Natural killer cell (primary cell): ENCODE results near the gene SEMA6B. TPM values are rescaled to one million over a fixed set of nuclear protein-coding genes. Genes with fewer than 3 reads are reported as not detected.

Source experiments
- ATAC-seq, 3 donors: fragments of 150-1000 bp in 2 of 3; fragments of 200-7000 bp in 1 of 3; cut with Tn5 transposase; 1 replicate in 1 of 3; 2 replicates in 2 of 3; pipeline ENCODE4 v1.10.0; 2021; ENCODE audit warnings: mild to moderate bottlenecking in 2 of 3, moderate library complexity in 2 of 3
- DNase-seq, 2 donors: peaks; one replicate each; pipeline versions ENCODE4 v3.0.0 to v3.0.0-alpha.2; 2013 to 2021; ENCODE audit warnings: mixed read lengths in 1 of 2
- H3K27ac ChIP-seq: one replicate; pipeline ENCODE4 v1.5.1; 2013; ENCODE audit warnings: mild to moderate bottlenecking, low read length
- H3K27me3 ChIP-seq: one replicate; pipeline ENCODE4 v1.6.1; 2013; ENCODE audit warnings: low read length; ENCODE audit not compliant: control insufficient read depth, insufficient read depth
- H3K36me3 ChIP-seq: one replicate; pipeline ENCODE4 v1.6.1; 2013; ENCODE audit warnings: low read length; ENCODE audit not compliant: control insufficient read depth, insufficient read depth
- H3K4me1 ChIP-seq: one replicate; pipeline ENCODE4 v1.6.1; 2013; ENCODE audit warnings: low read length; ENCODE audit not compliant: control insufficient read depth, insufficient read depth
- H3K4me3 ChIP-seq: one replicate; pipeline ENCODE4 v1.5.1; 2013; ENCODE audit warnings: low read length
- H3K9me3 ChIP-seq: one replicate; pipeline ENCODE4 v1.6.1; 2013; ENCODE audit warnings: low read length; ENCODE audit not compliant: control insufficient read depth, insufficient read depth
- H3K27ac Mint-ChIP-seq, 2 donors: one replicate each; pipeline ENCODE4 v1.8.0; 2022; ENCODE audit warnings: mild to moderate bottlenecking in 2 of 2, mixed read lengths in 2 of 2, moderate library complexity in 1 of 2
- H3K27me3 Mint-ChIP-seq, 2 donors: one replicate each; pipeline ENCODE4 v1.8.0; 2022; ENCODE audit warnings: low read depth in 2 of 2, mixed read lengths in 2 of 2
- H3K36me3 Mint-ChIP-seq: one replicate; pipeline ENCODE4 v1.8.0; 2022; ENCODE audit warnings: mixed read lengths
- H3K4me1 Mint-ChIP-seq, 2 donors: one replicate each; pipeline ENCODE4 v1.8.0; 2022; ENCODE audit warnings: mixed read lengths in 2 of 2
- H3K4me3 Mint-ChIP-seq: one replicate; pipeline ENCODE4 v1.8.0; 2022; ENCODE audit warnings: mild to moderate bottlenecking, moderate library complexity, mixed read lengths
- H3K9me3 Mint-ChIP-seq, 2 donors: one replicate each; pipeline ENCODE4 v1.8.0; 2022; ENCODE audit warnings: mixed read lengths in 2 of 2
- CTCF ChIP-seq: fragments of 200-600 bp; IDR thresholded peaks from one replicate; pipeline ENCODE4 v1.8.0; 2022; ENCODE audit warnings: antibody characterized with exemption
- WGBS: methylation state at CpG from one replicate; pipeline ENCODE4 v1.1.7; 2013; ENCODE audit warnings: missing lambda C conversion rate; ENCODE audit not compliant: insufficient coverage; 5-methylcytosine and 5-hydroxymethylcytosine counted together
- intact Hi-C: fragments of 100-400 bp; cut with micrococcal nuclease; formaldehyde crosslinking; loops from one replicate; pipeline ENCODE4 v1.14.2; 2022
- total RNA-seq, 4 donors: library from RNA; stranded (reverse); fragments of 120-200 nt in 1 of 4; gene quantifications; one replicate each; pipeline versions ENCODE4 v1.2.3 to v1.2.4, GENCODE V29; 2013 to 2022

Gene SEMA6B
- total RNA-seq, 3 donors from 2014 or later (not counting 1 experiment from before 2014, with no cell fraction given), result 0.50 to 5.4 TPM; not detected in 1

GRCh38 chr19:4586691-4587090 is 27.2 kb upstream of the SEMA6B start:
- no peak overlapping the region for H3K27ac Mint-ChIP-seq
- 90% methylated on average over 6 of the region's 6 CpGs for WGBS
- no peak for TF ChIP-seq CTCF
- no peak for ATAC-seq
- no peak overlapping the region for H3K27ac ChIP-seq
- no peaks in the 10 kb centered on the region for H3K9me3 ChIP-seq
- H3K4me1 ChIP-seq, result peaks cover 16% of the 10 kb centered on the region
- no peak overlapping the region for H3K4me3 ChIP-seq
- no peaks in the 10 kb centered on the region for H3K36me3 ChIP-seq
- no peaks in the 10 kb centered on the region for H3K9me3 Mint-ChIP-seq
- no peak overlapping the region for H3K4me3 Mint-ChIP-seq
- peaks cover 32% of the 10 kb centered on the region for H3K27me3 ChIP-seq
- DNase-seq, result no peak
- H3K4me1 Mint-ChIP-seq, result peaks cover 9 to 10% of the 10 kb centered on the region in 2 donors
- intact Hi-C loops, result no loop called here
- H3K36me3 Mint-ChIP-seq, result no peaks in the 10 kb centered on the region
- peaks cover 33 to 40% of the 10 kb centered on the region in 2 donors for H3K27me3 Mint-ChIP-seq

- ATAC-seq (no peak), DNase-seq (no peak)
- H3K4me1 Mint-ChIP-seq, result peaks cover 10% of the 10 kb centered on the region in 2 donors
- no peaks in the 10 kb centered on the region for H3K9me3 ChIP-seq
- TF ChIP-seq CTCF, result no peak
- no peak overlapping the region for H3K4me3 ChIP-seq
- H3K9me3 Mint-ChIP-seq, result no peaks in the 10 kb centered on the region
- H3K4me1 ChIP-seq, result peaks cover 17% of the 10 kb centered on the region
- H3K36me3 ChIP-seq, result no peaks in the 10 kb centered on the region
- no peak overlapping the region for H3K4me3 Mint-ChIP-seq
- H3K27me3 ChIP-seq, result peaks cover 32% of the 10 kb centered on the region
- H3K27me3 Mint-ChIP-seq, result peaks cover 28 to 36% of the 10 kb centered on the region in 2 donors
- H3K27ac ChIP-seq, result no peak overlapping the region
- intact Hi-C loops, result no loop called here
- no peaks in the 10 kb centered on the region for H3K36me3 Mint-ChIP-seq
- WGBS, result 72% methylated on average over 6 of the region's 6 CpGs
- H3K27ac Mint-ChIP-seq, result no peak overlapping the region
Measured at GRCh38 chr19:4586245-4586644, 26.8 kb upstream of the SEMA6B start.

- peaks cover 22 to 32% of the 10 kb centered on the region in 2 donors for H3K27me3 Mint-ChIP-seq
- no peak overlapping the region for H3K27ac Mint-ChIP-seq
- DNase-seq (no peak), ATAC-seq (no peak)
- Histone ChIP-seq H3K27me3 (peaks cover 32% of the 10 kb centered on the region), H3K9me3 (no peaks in the 10 kb centered on the region), H3K36me3 (no peaks in the 10 kb centered on the region), H3K27ac (no peak overlapping the region), H3K4me3 (no peak overlapping the region), H3K4me1 (peaks cover 20% of the 10 kb centered on the region)
- H3K36me3 Mint-ChIP-seq, result no peaks in the 10 kb centered on the region
- WGBS, result 100% methylated on average over 1 of the region's 1 CpG
- H3K9me3 Mint-ChIP-seq, result no peaks in the 10 kb centered on the region
- H3K4me3 Mint-ChIP-seq, result no peak overlapping the region
- no peak for TF ChIP-seq CTCF
- intact Hi-C loops, result no loop called here
- H3K4me1 Mint-ChIP-seq, result peaks cover 10% of the 10 kb centered on the region in 2 donors
Measured at GRCh38 chr19:4585556-4585955, 26.1 kb upstream of the SEMA6B start.
